Skin of body (tissue), 2 donors: ENCODE results near the gene IDH2. TPM values are rescaled to one million over a fixed set of nuclear protein-coding genes. Genes with fewer than 3 reads are reported as not detected.

Experiments
- DNase-seq: peaks from one replicate; lab custom pipeline; 2025; lab: John Stamatoyannopoulos, UW
- total RNA-seq: library from RNA; depleted of rRNA; stranded (reverse); fragments of >200 nt; gene quantifications from one replicate; pipeline ENCODE4 v1.2.3, GENCODE V29; 2014

IDH2 gene
- total RNA-seq, 1 donor from 2014 or later = 77.6 TPM

GRCh38 chr15:90064911-90065681 is 37.2 kb downstream of the IDH2 start:
- no peak for DNase-seq

- no peak for DNase-seq
Measured at GRCh38 chr15:90063770-90064247, 38.5 kb downstream of the IDH2 start.

- DNase-seq = no peak
Measured at GRCh38 chr15:90062973-90063769, 39.1 kb downstream of the IDH2 start.

- DNase-seq = peak; percentile 19
Measured at GRCh38 chr15:90062462-90062932, 39.8 kb downstream of the IDH2 start.

GRCh38 chr15:90062023-90062442 is 40.2 kb downstream of the IDH2 start:
- DNase-seq = peak; percentile 29

- no peak for DNase-seq
Measured at GRCh38 chr15:90060797-90061196, 41.5 kb downstream of the IDH2 start.

GRCh38 chr15:90059208-90059985 is 42.9 kb downstream of the IDH2 start:
- no peak for DNase-seq

- DNase-seq = no peak
Measured at GRCh38 chr15:90058775-90059174, 43.5 kb downstream of the IDH2 start.

GRCh38 chr15:90058308-90058707 is 44.0 kb downstream of the IDH2 start:
- DNase-seq = no peak

- no peak for DNase-seq
Measured at GRCh38 chr15:90056529-90056928, 45.7 kb downstream of the IDH2 start.

- DNase-seq = no peak
Measured at GRCh38 chr15:90055182-90055581, 47.1 kb downstream of the IDH2 start.

GRCh38 chr15:90054618-90055097 is 47.6 kb downstream of the IDH2 start:
- no peak for DNase-seq

GRCh38 chr15:90053685-90054466 is 48.4 kb downstream of the IDH2 start:
- DNase-seq = no peak

- DNase-seq = no peak
Measured at GRCh38 chr15:90051874-90052273, 50.4 kb downstream of the IDH2 start.

- no peak for DNase-seq
Measured at GRCh38 chr15:90049666-90050604, 52.3 kb downstream of the IDH2 start.

- no peak for DNase-seq
Measured at GRCh38 chr15:90049030-90049429, 53.2 kb downstream of the IDH2 start.

GRCh38 chr15:90047956-90048575 is 54.2 kb downstream of the IDH2 start:
- DNase-seq = no peak

- DNase-seq = no peak
Measured at GRCh38 chr15:90046911-90047392, 55.3 kb downstream of the IDH2 start.

GRCh38 chr15:90046289-90046688 is 56.0 kb downstream of the IDH2 start:
- no peak for DNase-seq
